Neural cell (in vitro differentiated cells): ENCODE data around the gene AFG1L. TPM values are rescaled to one million over a fixed set of nuclear protein-coding genes. Genes with fewer than 3 reads are reported as not detected.

Source experiments
- H2AFZ ChIP-seq: fragments of 200-600, 300-800 bp; sonication (generic), shearing (Covaris generic); 2 replicates; pipeline ENCODE4 v1.6.0; 2014; ENCODE audit warnings: low read depth, mild to moderate bottlenecking, antibody characterized with exemption, low read length, moderate library complexity
- H3F3A ChIP-seq: fragments of 200-600 bp; shearing (Covaris generic); 2 replicates; pipeline ENCODE4 v1.6.1; 2016; ENCODE audit warnings: mild to moderate bottlenecking, moderate library complexity, mixed read lengths, antibody characterized with exemption, low read length; ENCODE audit not compliant: insufficient read depth, poor library complexity, severe bottlenecking
- H3K27ac ChIP-seq: fragments of 200-600, 300-800 bp; sonication (generic), shearing (Covaris generic); 2 replicates; pipeline ENCODE4 v1.5.1; 2014; ENCODE audit warnings: mild to moderate bottlenecking, low read length, moderate library complexity
- H3K27me3 ChIP-seq: fragments of 300-800, 200-600 bp; sonication (generic), shearing (Covaris generic); 2 replicates; pipeline ENCODE4 v1.6.0; 2014; ENCODE audit warnings: mild to moderate bottlenecking, low read depth, low read length, moderate library complexity; ENCODE audit not compliant: insufficient read depth
- H3K36me3 ChIP-seq: fragments of 300-800, 200-600 bp; sonication (generic), shearing (Covaris generic); 2 replicates; pipeline ENCODE4 v1.5.1; 2014; ENCODE audit warnings: mild to moderate bottlenecking, antibody characterized with exemption, low read length, moderate library complexity; ENCODE audit not compliant: insufficient read depth
- H3K4me2 ChIP-seq: fragments of 300-800, 200-600 bp; sonication (generic), shearing (Covaris generic); 2 replicates; pipeline ENCODE4 v1.6.0; 2014; ENCODE audit warnings: mild to moderate bottlenecking, low read length
- H3K4me3 ChIP-seq: fragments of 300-800, 200-600 bp; sonication (generic), shearing (Covaris generic); 2 replicates; pipeline ENCODE4 v1.5.1; 2014; ENCODE audit warnings: mild to moderate bottlenecking, low read length, moderate library complexity
- H3K79me2 ChIP-seq: fragments of 200-600 bp; shearing (Covaris generic); replicated peaks from 2 replicates; pipeline ENCODE4 v1.6.0; 2014; ENCODE audit warnings: mild to moderate bottlenecking, low read length, moderate library complexity; ENCODE audit not compliant: insufficient read depth
- H3K9ac ChIP-seq: fragments of 300-800, 200-600 bp; sonication (generic), shearing (Covaris generic); 2 replicates; pipeline ENCODE4 v1.6.1; 2016; ENCODE audit warnings: mild to moderate bottlenecking, low read length, mixed read lengths
- H3K9me2 ChIP-seq: fragments of 200-600 bp; shearing (Covaris generic); 2 replicates; pipeline ENCODE4 v1.6.1; 2016; ENCODE audit warnings: mild to moderate bottlenecking, low read length, mixed read lengths; ENCODE audit not compliant: insufficient read depth
- H3K9me3 ChIP-seq: fragments of 200-600, 300-800 bp; sonication (generic), shearing (Covaris generic); 2 replicates; pipeline ENCODE4 v1.6.1; 2016; ENCODE audit warnings: mild to moderate bottlenecking, mixed run types, low read length, moderate library complexity, mixed read lengths
- H4K20me1 ChIP-seq: fragments of 200-600 bp; shearing (Covaris generic); 2 replicates; pipeline ENCODE4 v1.6.1; 2016; ENCODE audit warnings: mild to moderate bottlenecking, mixed run types; ENCODE audit not compliant: insufficient read depth
- CTCF ChIP-seq: fragments of 450-650 bp; IDR thresholded peaks from 2 replicates; pipeline ENCODE4 v1.5.1; 2014; ENCODE audit warnings: antibody characterized with exemption, mild to moderate bottlenecking, moderate library complexity; ENCODE audit not compliant: poor library complexity, severe bottlenecking
- EP300 ChIP-seq: fragments of 450-650 bp; conservative IDR thresholded peaks from 2 replicates; pipeline ENCODE4 v1.6.1; 2014; ENCODE audit warnings: antibody characterized with exemption, mild to moderate bottlenecking, moderate library complexity; ENCODE audit not compliant: poor library complexity, severe bottlenecking
- EZH2 ChIP-seq: fragments of 200-600, 300-800 bp; shearing (Covaris generic), sonication (generic); IDR thresholded peaks from 2 replicates; pipeline ENCODE4 v1.6.1; 2014; ENCODE audit warnings: antibody characterized with exemption, low read length, borderline replicate concordance, mild to moderate bottlenecking; ENCODE audit not compliant: insufficient read depth, poor library complexity, severe bottlenecking
- MXI1 ChIP-seq: fragments of 450-650 bp; conservative IDR thresholded peaks from 2 replicates; pipeline ENCODE4 v1.6.1; 2014; ENCODE audit warnings: antibody characterized with exemption, mild to moderate bottlenecking; ENCODE audit not compliant: poor library complexity, severe bottlenecking
- POLR2AphosphoS5 ChIP-seq: IDR thresholded peaks from 2 replicates; pipeline ENCODE4 v1.6.1; 2012
- RAD21 ChIP-seq: fragments of 450-650 bp; conservative IDR thresholded peaks from 2 replicates; pipeline ENCODE4 v1.6.1; 2014; ENCODE audit warnings: antibody characterized with exemption, mild to moderate bottlenecking, moderate library complexity
- SMC3 ChIP-seq: fragments of 450-650 bp; conservative IDR thresholded peaks from 2 replicates; pipeline ENCODE4 v1.6.1; 2014; ENCODE audit warnings: antibody characterized with exemption, mild to moderate bottlenecking, moderate library complexity; ENCODE audit not compliant: poor library complexity
- TAF1 ChIP-seq: IDR thresholded peaks from 2 replicates; pipeline ENCODE4 v1.6.1; 2012; ENCODE audit warnings: low read depth
- polyA plus RNA-seq: library from polyadenylated mRNA; depleted of rRNA; stranded (reverse); fragments of >200 nt; gene quantifications from 2 replicates; pipeline ENCODE4 v1.2.3, GENCODE V29; 2014
- TF ChIP-seq, protein P1 (sequence below): IDR thresholded peaks from 2 replicates; pipeline ENCODE4 v1.6.1; 2012; ENCODE audit warnings: borderline replicate concordance

AFG1L gene
- polyA plus RNA-seq, 1 donor from 2014 or later, result 3.3 TPM

DNA sequence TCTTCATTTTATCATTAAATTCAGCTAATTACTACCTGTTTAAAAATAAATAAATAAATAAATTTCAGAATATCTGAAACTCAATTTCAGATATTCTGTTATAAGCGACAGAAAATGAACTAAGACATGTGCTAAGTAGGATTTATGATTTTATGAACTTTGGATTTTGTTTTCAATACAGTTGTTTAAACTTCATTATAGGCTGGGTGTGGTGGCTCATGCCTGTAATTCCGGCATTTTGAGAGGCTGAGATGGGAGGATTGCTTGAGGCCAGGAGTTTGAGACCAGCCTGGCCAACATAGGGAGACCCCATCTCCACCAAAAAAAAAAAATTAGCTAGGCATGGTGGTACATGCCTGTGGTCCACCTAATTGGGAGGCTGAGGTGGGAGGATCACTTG, 36.0 kb downstream of the AFG1L start:
- H3K4me3 ChIP-seq, result no peak overlapping the region
- no peaks in the 10 kb centered on the region for H3K9me3 ChIP-seq
- no peak for TF ChIP-seq TAF1
- TF ChIP-seq, protein P1, sequence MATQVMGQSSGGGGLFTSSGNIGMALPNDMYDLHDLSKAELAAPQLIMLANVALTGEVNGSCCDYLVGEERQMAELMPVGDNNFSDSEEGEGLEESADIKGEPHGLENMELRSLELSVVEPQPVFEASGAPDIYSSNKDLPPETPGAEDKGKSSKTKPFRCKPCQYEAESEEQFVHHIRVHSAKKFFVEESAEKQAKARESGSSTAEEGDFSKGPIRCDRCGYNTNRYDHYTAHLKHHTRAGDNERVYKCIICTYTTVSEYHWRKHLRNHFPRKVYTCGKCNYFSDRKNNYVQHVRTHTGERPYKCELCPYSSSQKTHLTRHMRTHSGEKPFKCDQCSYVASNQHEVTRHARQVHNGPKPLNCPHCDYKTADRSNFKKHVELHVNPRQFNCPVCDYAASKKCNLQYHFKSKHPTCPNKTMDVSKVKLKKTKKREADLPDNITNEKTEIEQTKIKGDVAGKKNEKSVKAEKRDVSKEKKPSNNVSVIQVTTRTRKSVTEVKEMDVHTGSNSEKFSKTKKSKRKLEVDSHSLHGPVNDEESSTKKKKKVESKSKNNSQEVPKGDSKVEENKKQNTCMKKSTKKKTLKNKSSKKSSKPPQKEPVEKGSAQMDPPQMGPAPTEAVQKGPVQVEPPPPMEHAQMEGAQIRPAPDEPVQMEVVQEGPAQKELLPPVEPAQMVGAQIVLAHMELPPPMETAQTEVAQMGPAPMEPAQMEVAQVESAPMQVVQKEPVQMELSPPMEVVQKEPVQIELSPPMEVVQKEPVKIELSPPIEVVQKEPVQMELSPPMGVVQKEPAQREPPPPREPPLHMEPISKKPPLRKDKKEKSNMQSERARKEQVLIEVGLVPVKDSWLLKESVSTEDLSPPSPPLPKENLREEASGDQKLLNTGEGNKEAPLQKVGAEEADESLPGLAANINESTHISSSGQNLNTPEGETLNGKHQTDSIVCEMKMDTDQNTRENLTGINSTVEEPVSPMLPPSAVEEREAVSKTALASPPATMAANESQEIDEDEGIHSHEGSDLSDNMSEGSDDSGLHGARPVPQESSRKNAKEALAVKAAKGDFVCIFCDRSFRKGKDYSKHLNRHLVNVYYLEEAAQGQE, result no peak
- no peak for TF ChIP-seq EZH2
- no peak for TF ChIP-seq MXI1
- no peak for TF ChIP-seq POLR2AphosphoS5
- TF ChIP-seq SMC3, result no peak
- TF ChIP-seq RAD21, result no peak
- TF ChIP-seq EP300, result no peak
- no peak for TF ChIP-seq CTCF
- no peak overlapping the region for H3K27ac ChIP-seq
- no peaks in the 10 kb centered on the region for H4K20me1 ChIP-seq
- no peaks in the 10 kb centered on the region for H3K27me3 ChIP-seq
- no peak overlapping the region for H2AFZ ChIP-seq
- no peak overlapping the region for H3K4me2 ChIP-seq
- H3F3A ChIP-seq, result no peaks in the 10 kb centered on the region
- H3K36me3 ChIP-seq, result no peaks in the 10 kb centered on the region
- no peaks in the 10 kb centered on the region for H3K9me2 ChIP-seq
- H3K9ac ChIP-seq, result no peak overlapping the region
- H3K79me2 ChIP-seq, result no peaks in the 10 kb centered on the region

GRCh38 chr6:108331982-108332381, 37.1 kb downstream of the AFG1L start:
- H3K9me2 ChIP-seq, result no peaks in the 10 kb centered on the region
- H3K9ac ChIP-seq, result no peak overlapping the region
- no peak overlapping the region for H3K27ac ChIP-seq
- no peaks in the 10 kb centered on the region for H4K20me1 ChIP-seq
- no peak overlapping the region for H2AFZ ChIP-seq
- TF ChIP-seq CTCF (no peak), SMC3 (no peak), MXI1 (no peak), POLR2AphosphoS5 (no peak), EZH2 (no peak), RAD21 (no peak), TAF1 (no peak)
- TF ChIP-seq, protein P1, result no peak
- H3K4me2 ChIP-seq, result no peak overlapping the region
- H3K27me3 ChIP-seq, result no peaks in the 10 kb centered on the region
- no peaks in the 10 kb centered on the region for H3F3A ChIP-seq
- H3K9me3 ChIP-seq, result no peaks in the 10 kb centered on the region
- H3K79me2 ChIP-seq, result no peaks in the 10 kb centered on the region
- H3K4me3 ChIP-seq, result no peak overlapping the region
- H3K36me3 ChIP-seq, result no peaks in the 10 kb centered on the region
